NCI-H146 (cell line): Measurements from ENCODE around the gene UBR4.
A peak's percentile ranks its signal among the peaks of the same experiment; 100 is the strongest.

Experiments
- DNase-seq: peaks from one replicate; lab custom pipeline; 2025; lab: John Stamatoyannopoulos, UW

The UBR4 gene

GRCh38 chr1:19072285-19072981 lies 137.6 kb downstream of the UBR4 start:
- DNase-seq = no peak

- DNase-seq = no peak
These were observed 138.3 kb downstream of the UBR4 start for GRCh38 chr1:19071674-19072281.

GRCh38 chr1:19070891-19071621 lies 139.0 kb downstream of the UBR4 start:
- DNase-seq = no peak

GRCh38 chr1:19070197-19070651 lies 139.8 kb downstream of the UBR4 start:
- no peak for DNase-seq

- no peak for DNase-seq
These were observed 141.3 kb downstream of the UBR4 start for GRCh38 chr1:19068639-19069276.

GRCh38 chr1:19067912-19068638 lies 142.0 kb downstream of the UBR4 start:
- DNase-seq = no peak

- peak; percentile 64 for DNase-seq
These were observed 142.7 kb downstream of the UBR4 start for GRCh38 chr1:19067182-19067911.

- no peak for DNase-seq
These were observed 143.2 kb downstream of the UBR4 start for GRCh38 chr1:19066874-19067181.

- DNase-seq = no peak
These were observed 143.7 kb downstream of the UBR4 start for GRCh38 chr1:19066248-19066873.

- no peak for DNase-seq
These were observed 144.4 kb downstream of the UBR4 start for GRCh38 chr1:19065526-19066247.

GRCh38 chr1:19064906-19065450 lies 145.1 kb downstream of the UBR4 start:
- no peak for DNase-seq

- DNase-seq = no peak
These were observed 146.9 kb downstream of the UBR4 start for GRCh38 chr1:19063122-19063521.

- no peak for DNase-seq
These were observed 147.6 kb downstream of the UBR4 start for GRCh38 chr1:19062258-19063029.

- DNase-seq = no peak
These were observed 148.3 kb downstream of the UBR4 start for GRCh38 chr1:19061798-19062197.

GRCh38 chr1:19061343-19061742 lies 148.7 kb downstream of the UBR4 start:
- no peak for DNase-seq

GRCh38 chr1:19059773-19060172 lies 150.3 kb downstream of the UBR4 start:
- no peak for DNase-seq

GRCh38 chr1:19058476-19058797 lies 151.6 kb downstream of the UBR4 start:
- no peak for DNase-seq

- no peak for DNase-seq
These were observed 152.1 kb downstream of the UBR4 start for GRCh38 chr1:19057784-19058475.
